Measurements from ENCODE around the gene SMPDL3A. TPM values are rescaled to one million over a fixed set of nuclear protein-coding genes. Genes with fewer than 3 reads are reported as not detected.
"Not testable (repeated sequence)": the region's sequence is repeated elsewhere in the genome, so short reads cannot be mapped to it uniquely, and the experiment has no call there.

SMPDL3A gene, protein sequence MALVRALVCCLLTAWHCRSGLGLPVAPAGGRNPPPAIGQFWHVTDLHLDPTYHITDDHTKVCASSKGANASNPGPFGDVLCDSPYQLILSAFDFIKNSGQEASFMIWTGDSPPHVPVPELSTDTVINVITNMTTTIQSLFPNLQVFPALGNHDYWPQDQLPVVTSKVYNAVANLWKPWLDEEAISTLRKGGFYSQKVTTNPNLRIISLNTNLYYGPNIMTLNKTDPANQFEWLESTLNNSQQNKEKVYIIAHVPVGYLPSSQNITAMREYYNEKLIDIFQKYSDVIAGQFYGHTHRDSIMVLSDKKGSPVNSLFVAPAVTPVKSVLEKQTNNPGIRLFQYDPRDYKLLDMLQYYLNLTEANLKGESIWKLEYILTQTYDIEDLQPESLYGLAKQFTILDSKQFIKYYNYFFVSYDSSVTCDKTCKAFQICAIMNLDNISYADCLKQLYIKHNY
- total RNA-seq = 10 to 100 TPM; 12.6 to 23.8 (median 14.4) TPM

DNA sequence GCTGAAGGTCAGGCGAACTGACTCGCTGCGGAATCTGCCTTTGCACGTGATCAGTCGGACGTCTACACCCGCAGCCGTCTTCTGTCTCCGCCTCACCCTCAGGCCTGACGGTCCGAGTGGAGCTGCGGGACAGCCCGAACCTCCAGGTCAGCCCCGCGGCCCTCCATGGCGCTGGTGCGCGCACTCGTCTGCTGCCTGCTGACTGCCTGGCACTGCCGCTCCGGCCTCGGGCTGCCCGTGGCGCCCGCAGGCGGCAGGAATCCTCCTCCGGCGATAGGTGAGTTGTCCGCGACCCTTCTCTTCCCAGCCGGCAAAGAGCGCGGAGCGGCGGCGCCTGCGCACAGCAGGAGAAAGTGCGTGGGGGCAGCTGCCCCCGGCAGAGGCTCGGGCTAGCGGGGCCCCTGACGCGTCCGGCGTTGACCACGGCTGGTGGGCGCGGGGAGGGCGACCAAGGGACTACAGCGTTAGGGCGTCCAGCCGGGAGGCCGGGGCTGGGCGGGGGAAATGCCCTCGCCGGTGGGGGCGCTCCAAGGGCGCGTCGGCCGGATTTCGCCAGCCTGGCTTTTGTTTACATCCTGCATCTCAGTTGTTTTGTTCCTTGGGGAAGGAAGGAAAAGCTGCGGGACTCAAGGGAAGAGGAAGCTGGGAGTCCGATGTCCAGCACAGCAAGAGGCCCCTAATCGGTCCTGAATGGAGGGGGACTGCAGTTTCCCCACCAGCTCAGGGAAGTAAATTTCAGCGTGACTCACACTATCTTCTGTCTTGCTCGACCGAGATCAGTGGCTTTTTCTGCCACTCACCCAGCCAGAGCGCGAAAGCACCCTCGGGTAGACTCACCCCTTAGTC, at the start of gene SMPDL3A:
SMPDL3A (plus strand) TSS at position 77 of the 846 bp plus-strand sequence; CDS start at position 166, 89 bp downstream.
- intact Hi-C loops (cut with DNase I) = no loop called here
- TF ChIP-seq POLR2A (IDR thresholded peaks at IDR 0.05) = peak in 1 of 2 donors; percentile 69
- TF ChIP-seq, protein P1, sequence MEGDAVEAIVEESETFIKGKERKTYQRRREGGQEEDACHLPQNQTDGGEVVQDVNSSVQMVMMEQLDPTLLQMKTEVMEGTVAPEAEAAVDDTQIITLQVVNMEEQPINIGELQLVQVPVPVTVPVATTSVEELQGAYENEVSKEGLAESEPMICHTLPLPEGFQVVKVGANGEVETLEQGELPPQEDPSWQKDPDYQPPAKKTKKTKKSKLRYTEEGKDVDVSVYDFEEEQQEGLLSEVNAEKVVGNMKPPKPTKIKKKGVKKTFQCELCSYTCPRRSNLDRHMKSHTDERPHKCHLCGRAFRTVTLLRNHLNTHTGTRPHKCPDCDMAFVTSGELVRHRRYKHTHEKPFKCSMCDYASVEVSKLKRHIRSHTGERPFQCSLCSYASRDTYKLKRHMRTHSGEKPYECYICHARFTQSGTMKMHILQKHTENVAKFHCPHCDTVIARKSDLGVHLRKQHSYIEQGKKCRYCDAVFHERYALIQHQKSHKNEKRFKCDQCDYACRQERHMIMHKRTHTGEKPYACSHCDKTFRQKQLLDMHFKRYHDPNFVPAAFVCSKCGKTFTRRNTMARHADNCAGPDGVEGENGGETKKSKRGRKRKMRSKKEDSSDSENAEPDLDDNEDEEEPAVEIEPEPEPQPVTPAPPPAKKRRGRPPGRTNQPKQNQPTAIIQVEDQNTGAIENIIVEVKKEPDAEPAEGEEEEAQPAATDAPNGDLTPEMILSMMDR (IDR thresholded peaks at IDR 0.05) = peak in 4 of 6 experiments; percentile 17 to 40 (median 37)
- 1% methylated on average over 24 to 46 of the region's 71 CpGs for WGBS, 2 donors
- Histone ChIP-seq H3K36me3 (no peaks in the 10 kb centered on the region), H3K27ac (peak within 1 kb of the TSS; percentile 91 to 99 (median 94)), H3K27me3 (no peaks in the 10 kb centered on the region), H3K4me1 (peaks cover 11 to 20% of the 10 kb centered on the region in 2 donors), H3K4me3 (replicated peaks in 1 of 3) (peak within 1 kb of the TSS; percentile 42 to 72 (median 56)), H3K9me3 (no peaks in the 10 kb centered on the region)
- DNase-seq = peak; percentile 74 to 79

DNA sequence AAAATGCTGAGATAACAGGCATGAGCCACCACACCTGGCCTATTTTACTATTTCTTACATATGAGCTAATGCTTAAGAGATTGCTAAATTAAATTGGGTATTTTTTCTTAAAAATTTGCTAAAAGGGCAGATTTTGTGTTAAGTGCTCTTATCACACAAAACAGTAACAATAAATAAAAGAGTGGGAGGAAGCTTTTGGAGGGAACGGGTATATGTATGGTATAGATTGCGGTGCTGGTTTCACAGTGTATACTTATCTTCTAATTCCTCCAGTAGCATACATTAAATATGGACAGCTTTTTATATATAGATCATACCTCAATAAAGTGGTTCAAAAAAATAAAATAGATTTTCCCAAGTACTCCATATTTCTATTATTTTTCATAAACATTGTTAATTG, 49.0 kb upstream of the SMPDL3A start:
- Histone ChIP-seq H3K4me3 (replicated peaks in 1 of 3) (no peak overlapping the region), H3K9me3 (no peaks in the 10 kb centered on the region), H3K27ac (no peak overlapping the region), H3K27me3 (no peaks in the 10 kb centered on the region), H3K4me1 (no peaks in the 10 kb centered on the region), H3K36me3 (no peaks in the 10 kb centered on the region)
- intact Hi-C loops (cut with DNase I) = no loop called here
- 94 to 96% methylated on average over 2 of the region's 2 CpGs for WGBS, 2 donors
- no peak for TF ChIP-seq POLR2A (IDR thresholded peaks at IDR 0.05)
- TF ChIP-seq, protein P1 (IDR thresholded peaks at IDR 0.05) = no peak
- no peak for DNase-seq

DNA sequence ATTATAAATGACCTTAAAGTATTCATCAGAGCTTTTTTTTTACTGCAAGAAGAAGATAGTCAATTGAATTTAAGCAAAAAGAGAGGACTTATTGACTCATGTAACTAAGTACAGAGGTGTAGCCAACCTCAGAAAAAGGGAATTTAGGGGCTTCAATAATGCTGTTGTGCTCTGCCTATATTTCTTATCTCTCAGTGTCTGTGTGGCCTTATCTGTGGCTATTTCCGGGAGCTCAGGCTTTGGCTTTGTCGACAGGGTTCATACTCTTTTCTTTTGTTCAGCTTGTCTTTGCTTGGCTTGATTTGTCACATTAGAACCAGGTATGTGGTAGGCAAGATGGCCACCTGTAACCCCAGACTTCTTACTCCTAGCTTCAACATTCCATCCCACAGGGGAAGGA, 48.1 kb upstream of the SMPDL3A start:
- 89 to 95% methylated on average over 2 of the region's 2 CpGs for WGBS, 2 donors
- intact Hi-C loops (cut with DNase I) = no loop called here
- no peaks in the 10 kb centered on the region for H3K9me3 ChIP-seq
- DNase-seq = no peak
- TF ChIP-seq POLR2A (IDR thresholded peaks at IDR 0.05) = no peak
- TF ChIP-seq, protein P1 (IDR thresholded peaks at IDR 0.05) = no peak
- H3K4me1 ChIP-seq = no peaks in the 10 kb centered on the region
- H3K27me3 ChIP-seq = no peaks in the 10 kb centered on the region
- H3K4me3 ChIP-seq (replicated peaks in 1 of 3) = no peak overlapping the region
- H3K36me3 ChIP-seq = no peaks in the 10 kb centered on the region
- H3K27ac ChIP-seq = no peak overlapping the region

DNA sequence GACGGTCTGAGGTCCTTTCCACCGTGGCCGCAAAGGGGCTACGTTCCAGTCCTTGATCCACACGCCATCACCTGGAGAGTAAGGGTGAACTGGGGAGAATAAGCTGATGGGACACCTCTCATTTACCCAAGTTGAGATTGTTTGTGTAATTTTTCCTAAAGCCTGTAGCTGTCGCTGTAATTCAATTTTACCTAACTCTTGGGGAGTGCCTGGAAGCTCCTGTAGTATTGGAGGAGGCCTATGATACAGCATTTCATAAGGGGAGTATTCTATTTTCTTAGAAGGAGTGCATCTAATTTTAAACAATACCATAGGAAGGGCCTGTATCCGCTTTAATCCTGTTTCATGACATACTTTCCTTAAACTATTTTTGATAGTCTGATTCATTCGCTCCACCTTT, 44.8 kb upstream of the SMPDL3A start:
- WGBS, 2 donors = 30 to 31% methylated on average over 8 of the region's 8 CpGs
- H3K4me1 ChIP-seq; DNase-seq; H3K4me3 ChIP-seq (replicated peaks in 1 of 3); H3K36me3 ChIP-seq; H3K27me3 ChIP-seq; intact Hi-C loops (cut with DNase I); H3K9me3 ChIP-seq: not testable (repeated sequence)
- peak overlapping the region in 1 of 3 donors; percentile 33 for H3K27ac ChIP-seq
- TF ChIP-seq, protein P1 (IDR thresholded peaks at IDR 0.05) = peak in 2 of 6 experiments; percentile 5 to 49

DNA sequence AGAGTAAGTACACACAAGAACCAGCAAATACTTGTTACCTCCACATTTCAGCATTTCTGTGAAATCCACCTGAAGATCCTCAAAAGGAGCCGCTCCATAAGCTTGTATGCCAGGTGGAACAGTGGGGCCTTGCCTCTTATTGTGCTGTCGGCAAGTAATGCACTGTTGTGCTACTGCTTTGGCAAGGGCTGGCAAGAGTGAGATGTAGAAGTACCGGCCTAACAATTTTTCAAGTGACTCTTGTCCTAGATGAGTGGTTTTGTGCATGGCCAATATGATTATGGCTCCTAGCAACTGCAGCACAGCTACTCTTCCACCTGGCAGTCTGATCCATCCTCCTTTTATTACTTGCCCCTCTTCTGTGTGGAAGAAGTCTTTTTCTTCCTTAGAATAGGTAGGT, 44.2 kb upstream of the SMPDL3A start:
- H3K36me3 ChIP-seq; H3K9me3 ChIP-seq; H3K4me3 ChIP-seq (replicated peaks in 1 of 3); H3K4me1 ChIP-seq; intact Hi-C loops (cut with DNase I); H3K27me3 ChIP-seq: not testable (repeated sequence)
- peak overlapping the region in 1 of 3 donors; percentile 33 for H3K27ac ChIP-seq
- WGBS, 2 donors = 34 to 63% methylated on average over 3 of the region's 3 CpGs
- DNase-seq = peak; percentile 79 to 84

Measured in thyroid gland (tissue), 4 donors.